ENCODE measurements around the gene TGFBR3L. TPM values are rescaled to one million over a fixed set of nuclear protein-coding genes. Genes with fewer than 3 reads are reported as not detected.

TGFBR3L gene
- total RNA-seq, 1 experiment from 2014 or later = 4.1 TPM

DNA sequence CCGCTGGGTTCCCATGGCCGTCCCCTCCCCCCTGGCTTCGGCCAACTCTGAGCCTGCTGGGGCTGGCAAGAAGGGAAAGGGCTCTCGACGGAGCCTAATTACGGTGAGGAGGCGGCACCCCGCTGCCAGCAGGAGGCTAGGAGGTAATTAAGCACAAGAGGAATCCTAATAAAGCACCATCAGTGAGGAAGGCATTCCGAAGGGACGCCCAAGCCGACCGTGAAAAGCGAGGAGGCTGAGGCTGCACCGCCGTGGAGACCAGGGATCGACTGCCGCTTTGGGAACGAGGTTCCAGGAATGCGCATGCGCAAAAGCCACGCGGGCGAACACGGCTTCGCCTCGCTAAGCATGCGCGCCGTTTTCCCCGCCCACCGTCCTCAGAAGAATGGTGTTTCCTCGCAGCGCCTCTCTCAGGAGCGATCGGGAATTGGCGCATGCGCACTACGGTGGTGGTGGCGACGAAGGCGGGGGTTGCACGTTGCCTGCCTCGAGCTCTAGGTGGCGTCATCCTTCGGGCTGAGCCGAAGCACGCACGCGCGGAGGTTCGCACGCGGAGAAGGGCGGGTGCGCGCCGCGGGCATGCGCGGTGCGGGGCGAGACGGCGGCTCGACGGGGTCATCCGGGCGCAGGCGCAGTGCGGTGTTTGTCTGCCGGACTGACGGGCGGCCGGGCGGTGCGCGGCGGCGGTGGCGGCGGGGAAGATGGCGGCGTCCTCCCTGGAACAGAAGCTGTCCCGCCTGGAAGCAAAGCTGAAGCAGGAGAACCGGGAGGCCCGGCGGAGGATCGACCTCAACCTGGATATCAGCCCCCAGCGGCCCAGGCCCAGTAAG is 11.2 kb upstream of the TGFBR3L start, which contains the start of gene MAP2K7 (continued):
- TF ChIP-seq, protein P1, sequence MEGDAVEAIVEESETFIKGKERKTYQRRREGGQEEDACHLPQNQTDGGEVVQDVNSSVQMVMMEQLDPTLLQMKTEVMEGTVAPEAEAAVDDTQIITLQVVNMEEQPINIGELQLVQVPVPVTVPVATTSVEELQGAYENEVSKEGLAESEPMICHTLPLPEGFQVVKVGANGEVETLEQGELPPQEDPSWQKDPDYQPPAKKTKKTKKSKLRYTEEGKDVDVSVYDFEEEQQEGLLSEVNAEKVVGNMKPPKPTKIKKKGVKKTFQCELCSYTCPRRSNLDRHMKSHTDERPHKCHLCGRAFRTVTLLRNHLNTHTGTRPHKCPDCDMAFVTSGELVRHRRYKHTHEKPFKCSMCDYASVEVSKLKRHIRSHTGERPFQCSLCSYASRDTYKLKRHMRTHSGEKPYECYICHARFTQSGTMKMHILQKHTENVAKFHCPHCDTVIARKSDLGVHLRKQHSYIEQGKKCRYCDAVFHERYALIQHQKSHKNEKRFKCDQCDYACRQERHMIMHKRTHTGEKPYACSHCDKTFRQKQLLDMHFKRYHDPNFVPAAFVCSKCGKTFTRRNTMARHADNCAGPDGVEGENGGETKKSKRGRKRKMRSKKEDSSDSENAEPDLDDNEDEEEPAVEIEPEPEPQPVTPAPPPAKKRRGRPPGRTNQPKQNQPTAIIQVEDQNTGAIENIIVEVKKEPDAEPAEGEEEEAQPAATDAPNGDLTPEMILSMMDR (IDR thresholded peaks at IDR 0.05) = no peak
- TF ChIP-seq KAT7 (CRISPR knock-in tag; IDR thresholded peaks at IDR 0.05; ENCODE audit: borderline replicate concordance) (no peak), ETV6 (CRISPR knock-in tag; IDR thresholded peaks at IDR 0.05) (peak; percentile 98), FOXP1 (CRISPR knock-in tag; IDR thresholded peaks at IDR 0.05; ENCODE audit: borderline replicate concordance) (peak; percentile 95)

DNA sequence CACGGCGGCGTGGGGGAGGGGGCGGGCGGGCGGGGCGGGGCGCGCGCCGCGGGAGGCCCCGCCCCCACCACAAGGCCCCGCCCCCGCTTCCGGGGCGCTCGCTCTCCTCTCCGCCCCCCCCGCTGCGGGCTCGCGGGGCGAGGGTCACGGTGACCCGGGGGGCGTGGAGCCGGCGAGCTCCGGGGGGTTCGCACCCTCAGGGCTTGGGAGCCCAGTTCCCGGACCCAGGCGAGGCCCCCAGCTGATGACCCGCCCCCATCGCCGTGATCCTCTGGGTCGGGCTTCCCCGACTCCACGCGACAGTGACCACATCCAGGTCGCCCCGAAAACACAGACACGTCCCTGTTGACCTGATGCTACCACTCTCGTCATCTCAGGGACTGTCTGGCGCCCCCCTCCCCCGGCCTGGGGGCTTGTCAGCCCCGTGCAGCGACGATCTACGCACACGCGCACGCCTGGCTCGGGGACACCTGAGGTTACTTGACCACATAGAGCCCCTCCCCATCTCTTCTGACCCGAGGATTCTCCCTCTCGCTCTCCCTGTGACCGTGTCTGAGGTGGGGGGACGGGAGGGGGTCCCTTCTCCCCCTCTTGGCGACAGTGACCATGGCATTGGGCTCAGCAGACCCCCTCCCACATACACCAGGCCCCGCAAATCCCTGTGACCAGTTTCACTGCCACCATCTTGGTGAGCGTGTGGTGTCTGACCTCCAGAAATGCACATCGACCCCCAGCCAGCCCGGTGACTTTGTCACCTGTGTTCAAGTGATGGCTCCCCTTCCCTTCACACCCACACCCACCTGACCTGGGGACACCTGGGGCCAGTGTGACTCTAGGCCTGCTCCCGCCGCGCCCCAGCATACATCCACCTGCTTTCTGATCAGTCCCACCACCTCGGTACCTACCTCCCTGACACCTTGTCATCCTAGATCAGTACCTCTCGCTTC is 10.3 kb upstream of the TGFBR3L start:
- peaks cover 20% of the 10 kb centered on the region for H3K4me1 Mint-ChIP-seq
- no peak for DNase-seq (ENCODE audit: low spot score)
- peak overlapping the region; percentile 34 for H3K27ac Mint-ChIP-seq
- POLR2A ChIA-PET = interaction anchor here (0.5 to 1.8 kb wide), 8 partner anchors 16 to 336 kb away, joined by 3 to 10 read pairs (median 5); partner anchors contain the start of gene LRRC8E
- peak overlapping the region; percentile 90 for H3K4me3 Mint-ChIP-seq
- no peaks in the 10 kb centered on the region for H3K9me3 Mint-ChIP-seq
- CTCF ChIA-PET = interaction anchor here (0.5 to 5.0 kb wide), 26 partner anchors 7 to 805 kb away, joined by 3 to 70 read pairs (median 5); partner anchors contain the start of genes LRRC8E, SNAPC2, TIMM44 and TRAPPC5
- no peaks in the 10 kb centered on the region for H3K36me3 Mint-ChIP-seq
- peaks cover 13% of the 10 kb centered on the region for H3K27me3 Mint-ChIP-seq (ENCODE audit: low read depth)
- TF ChIP-seq, protein P2, sequence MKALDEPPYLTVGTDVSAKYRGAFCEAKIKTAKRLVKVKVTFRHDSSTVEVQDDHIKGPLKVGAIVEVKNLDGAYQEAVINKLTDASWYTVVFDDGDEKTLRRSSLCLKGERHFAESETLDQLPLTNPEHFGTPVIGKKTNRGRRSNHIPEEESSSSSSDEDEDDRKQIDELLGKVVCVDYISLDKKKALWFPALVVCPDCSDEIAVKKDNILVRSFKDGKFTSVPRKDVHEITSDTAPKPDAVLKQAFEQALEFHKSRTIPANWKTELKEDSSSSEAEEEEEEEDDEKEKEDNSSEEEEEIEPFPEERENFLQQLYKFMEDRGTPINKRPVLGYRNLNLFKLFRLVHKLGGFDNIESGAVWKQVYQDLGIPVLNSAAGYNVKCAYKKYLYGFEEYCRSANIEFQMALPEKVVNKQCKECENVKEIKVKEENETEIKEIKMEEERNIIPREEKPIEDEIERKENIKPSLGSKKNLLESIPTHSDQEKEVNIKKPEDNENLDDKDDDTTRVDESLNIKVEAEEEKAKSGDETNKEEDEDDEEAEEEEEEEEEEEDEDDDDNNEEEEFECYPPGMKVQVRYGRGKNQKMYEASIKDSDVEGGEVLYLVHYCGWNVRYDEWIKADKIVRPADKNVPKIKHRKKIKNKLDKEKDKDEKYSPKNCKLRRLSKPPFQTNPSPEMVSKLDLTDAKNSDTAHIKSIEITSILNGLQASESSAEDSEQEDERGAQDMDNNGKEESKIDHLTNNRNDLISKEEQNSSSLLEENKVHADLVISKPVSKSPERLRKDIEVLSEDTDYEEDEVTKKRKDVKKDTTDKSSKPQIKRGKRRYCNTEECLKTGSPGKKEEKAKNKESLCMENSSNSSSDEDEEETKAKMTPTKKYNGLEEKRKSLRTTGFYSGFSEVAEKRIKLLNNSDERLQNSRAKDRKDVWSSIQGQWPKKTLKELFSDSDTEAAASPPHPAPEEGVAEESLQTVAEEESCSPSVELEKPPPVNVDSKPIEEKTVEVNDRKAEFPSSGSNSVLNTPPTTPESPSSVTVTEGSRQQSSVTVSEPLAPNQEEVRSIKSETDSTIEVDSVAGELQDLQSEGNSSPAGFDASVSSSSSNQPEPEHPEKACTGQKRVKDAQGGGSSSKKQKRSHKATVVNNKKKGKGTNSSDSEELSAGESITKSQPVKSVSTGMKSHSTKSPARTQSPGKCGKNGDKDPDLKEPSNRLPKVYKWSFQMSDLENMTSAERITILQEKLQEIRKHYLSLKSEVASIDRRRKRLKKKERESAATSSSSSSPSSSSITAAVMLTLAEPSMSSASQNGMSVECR (CRISPR knock-in tag; IDR thresholded peaks at IDR 0.05; ENCODE audit: borderline replicate concordance) = 0 out of 2 replicates have a peak, but pooled peaks have one; percentile 22
- TF ChIP-seq ZNF423 (CRISPR knock-in tag; IDR thresholded peaks at IDR 0.05) (peak; percentile 79), SMAD4 (CRISPR knock-in tag; IDR thresholded peaks at IDR 0.05) (no peak), ZNF121 (CRISPR knock-in tag; IDR thresholded peaks at IDR 0.05) (no peak)
- ATAC-seq = no peak; the same call in 1 of the 2 replicates

DNA sequence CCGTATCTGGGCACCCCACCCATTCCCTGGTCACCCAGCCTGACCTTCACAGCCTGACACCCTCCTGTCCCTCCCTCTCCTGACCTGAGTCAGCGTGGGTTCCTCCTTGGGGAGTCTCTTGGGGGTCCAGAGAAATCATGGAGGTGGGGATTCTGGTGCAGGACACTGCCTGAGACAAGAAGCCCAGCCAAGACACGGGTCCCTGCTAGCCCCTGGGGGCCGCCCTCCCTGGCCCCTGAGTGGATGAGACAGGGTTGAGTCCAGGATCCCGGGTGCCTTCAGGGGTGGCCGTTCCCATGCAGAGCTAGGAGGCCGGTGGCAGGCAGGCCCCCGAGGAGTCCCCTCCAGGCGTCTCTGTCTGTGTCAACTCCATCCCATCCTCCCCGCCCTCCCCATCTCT is 9.4 kb upstream of the TGFBR3L start:
- ChIA-PET POLR2A (no interaction called here), CTCF (interaction anchor here (5.1 kb wide), 1 partner anchor 14 kb away, joined by 70 read pairs; the partner anchor contains the start of gene SNAPC2)
- H3K27ac Mint-ChIP-seq = peak overlapping the region; percentile 34; the same call in 1 of the 2 replicates
- no peaks in the 10 kb centered on the region for H3K9me3 Mint-ChIP-seq
- H3K36me3 Mint-ChIP-seq = no peaks in the 10 kb centered on the region
- H3K4me1 Mint-ChIP-seq = peaks cover 20% of the 10 kb centered on the region
- TF ChIP-seq, protein P3, sequence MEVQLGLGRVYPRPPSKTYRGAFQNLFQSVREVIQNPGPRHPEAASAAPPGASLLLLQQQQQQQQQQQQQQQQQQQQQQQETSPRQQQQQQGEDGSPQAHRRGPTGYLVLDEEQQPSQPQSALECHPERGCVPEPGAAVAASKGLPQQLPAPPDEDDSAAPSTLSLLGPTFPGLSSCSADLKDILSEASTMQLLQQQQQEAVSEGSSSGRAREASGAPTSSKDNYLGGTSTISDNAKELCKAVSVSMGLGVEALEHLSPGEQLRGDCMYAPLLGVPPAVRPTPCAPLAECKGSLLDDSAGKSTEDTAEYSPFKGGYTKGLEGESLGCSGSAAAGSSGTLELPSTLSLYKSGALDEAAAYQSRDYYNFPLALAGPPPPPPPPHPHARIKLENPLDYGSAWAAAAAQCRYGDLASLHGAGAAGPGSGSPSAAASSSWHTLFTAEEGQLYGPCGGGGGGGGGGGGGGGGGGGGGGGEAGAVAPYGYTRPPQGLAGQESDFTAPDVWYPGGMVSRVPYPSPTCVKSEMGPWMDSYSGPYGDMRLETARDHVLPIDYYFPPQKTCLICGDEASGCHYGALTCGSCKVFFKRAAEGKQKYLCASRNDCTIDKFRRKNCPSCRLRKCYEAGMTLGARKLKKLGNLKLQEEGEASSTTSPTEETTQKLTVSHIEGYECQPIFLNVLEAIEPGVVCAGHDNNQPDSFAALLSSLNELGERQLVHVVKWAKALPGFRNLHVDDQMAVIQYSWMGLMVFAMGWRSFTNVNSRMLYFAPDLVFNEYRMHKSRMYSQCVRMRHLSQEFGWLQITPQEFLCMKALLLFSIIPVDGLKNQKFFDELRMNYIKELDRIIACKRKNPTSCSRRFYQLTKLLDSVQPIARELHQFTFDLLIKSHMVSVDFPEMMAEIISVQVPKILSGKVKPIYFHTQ (CRISPR knock-in tag; IDR thresholded peaks at IDR 0.05) = no peak
- TF ChIP-seq PRRX2 (CRISPR knock-in tag; IDR thresholded peaks at IDR 0.05) = no peak
- no peak for TF ChIP-seq ETV6 (CRISPR knock-in tag; IDR thresholded peaks at IDR 0.05)
- TF ChIP-seq, protein P4, sequence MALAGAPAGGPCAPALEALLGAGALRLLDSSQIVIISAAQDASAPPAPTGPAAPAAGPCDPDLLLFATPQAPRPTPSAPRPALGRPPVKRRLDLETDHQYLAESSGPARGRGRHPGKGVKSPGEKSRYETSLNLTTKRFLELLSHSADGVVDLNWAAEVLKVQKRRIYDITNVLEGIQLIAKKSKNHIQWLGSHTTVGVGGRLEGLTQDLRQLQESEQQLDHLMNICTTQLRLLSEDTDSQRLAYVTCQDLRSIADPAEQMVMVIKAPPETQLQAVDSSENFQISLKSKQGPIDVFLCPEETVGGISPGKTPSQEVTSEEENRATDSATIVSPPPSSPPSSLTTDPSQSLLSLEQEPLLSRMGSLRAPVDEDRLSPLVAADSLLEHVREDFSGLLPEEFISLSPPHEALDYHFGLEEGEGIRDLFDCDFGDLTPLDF (CRISPR knock-in tag; IDR thresholded peaks at IDR 0.05) = no peak
- TF ChIP-seq ELF4 (CRISPR knock-in tag; IDR thresholded peaks at IDR 0.05; ENCODE audit: low read depth) = no peak
- TF ChIP-seq CREB1 (CRISPR knock-in tag; IDR thresholded peaks at IDR 0.05) = no peak
- H3K4me3 Mint-ChIP-seq = peak overlapping the region; percentile 90
- no peak for DNase-seq (ENCODE audit: low spot score)
- peaks cover 13% of the 10 kb centered on the region for H3K27me3 Mint-ChIP-seq (ENCODE audit: low read depth)
- ATAC-seq = no peak
